Subcutaneous abdominal adipose tissue (tissue), 5 donors: Measurements from ENCODE around the gene COX17.
"Not testable (repeated sequence)": the region's sequence is repeated elsewhere in the genome, so short reads cannot be mapped to it uniquely, and the experiment has no call there.

Experiments
- H3K27ac ChIP-seq: one replicate; pipeline ENCODE4 v1.7.0; 2013; ENCODE audit warnings: low read depth, mild to moderate bottlenecking, inconsistent platforms, low read length, moderate library complexity
- H3K27me3 ChIP-seq, 5 donors: one replicate each; pipeline ENCODE4 v1.7.0; 2013; ENCODE audit warnings: low read length in 5 of 5, inconsistent platforms in 1 of 5; ENCODE audit not compliant: control insufficient read depth in 5 of 5, insufficient read depth in 4 of 5
- H3K36me3 ChIP-seq, 5 donors: one replicate each; pipeline ENCODE4 v1.7.0; 2013; ENCODE audit warnings: low read length in 5 of 5; ENCODE audit not compliant: control insufficient read depth in 5 of 5, insufficient read depth in 5 of 5
- H3K4me1 ChIP-seq, 5 donors: one replicate each; pipeline ENCODE4 v1.7.0; 2013; ENCODE audit warnings: low read length in 5 of 5, mild to moderate bottlenecking in 3 of 5, moderate library complexity in 1 of 5; ENCODE audit not compliant: control insufficient read depth in 5 of 5, insufficient read depth in 5 of 5
- H3K4me3 ChIP-seq, 5 donors: one replicate each; pipeline ENCODE4 v1.7.0; 2013; ENCODE audit warnings: low read length in 5 of 5, low read depth in 1 of 5
- H3K9ac ChIP-seq, 5 donors: one replicate each; pipeline ENCODE4 v1.7.0; 2013; ENCODE audit warnings: low read length in 5 of 5, mild to moderate bottlenecking in 4 of 5, moderate library complexity in 3 of 5
- H3K9me3 ChIP-seq, 5 donors: one replicate each; pipeline ENCODE4 v1.7.0; 2013; ENCODE audit warnings: low read length in 5 of 5; ENCODE audit not compliant: control insufficient read depth in 5 of 5
- donor health status: healthy.
- donor health status: healthy.
- donor health status: healthy.
- donor health status: healthy.
- donor health status: healthy.

The COX17 gene

GRCh38 chr3:119700269-119700919 lies 23.2 kb upstream of the COX17 start:
- Histone ChIP-seq H3K36me3 (no peaks in the 10 kb centered on the region), H3K27ac (peak overlapping the region; percentile 56), H3K4me1 (peaks cover 0 to 20% (median 13%) of the 10 kb centered on the region in 5 donors), H3K9me3 (no peaks in the 10 kb centered on the region), H3K27me3 (no peaks in the 10 kb centered on the region), H3K4me3 (no peak overlapping the region), H3K9ac (no peak overlapping the region)

- H3K9ac ChIP-seq: no peak overlapping the region
- H3K36me3 ChIP-seq: no peaks in the 10 kb centered on the region
- H3K27ac ChIP-seq: no peak overlapping the region
- H3K4me3 ChIP-seq: no peak overlapping the region
- H3K4me1 ChIP-seq: peaks cover 0 to 8% (median 3%) of the 10 kb centered on the region in 5 donors
- no peaks in the 10 kb centered on the region for H3K9me3 ChIP-seq
- H3K27me3 ChIP-seq: no peaks in the 10 kb centered on the region
These were observed 20.2 kb upstream of the COX17 start for GRCh38 chr3:119697394-119697793.

- Histone ChIP-seq H3K36me3 (no peaks in the 10 kb centered on the region), H3K4me1 (peaks cover 0 to 6% (median 0%) of the 10 kb centered on the region in 5 donors), H3K9ac (no peak overlapping the region), H3K9me3 (no peaks in the 10 kb centered on the region), H3K27ac (no peak overlapping the region), H3K4me3 (no peak overlapping the region), H3K27me3 (no peaks in the 10 kb centered on the region)
These were observed 18.3 kb upstream of the COX17 start for GRCh38 chr3:119695480-119695879.

- Histone ChIP-seq H3K27ac (no peak overlapping the region), H3K9me3 (no peaks in the 10 kb centered on the region), H3K27me3 (no peaks in the 10 kb centered on the region), H3K36me3 (no peaks in the 10 kb centered on the region), H3K4me3 (no peak overlapping the region), H3K4me1 (no peaks in the 10 kb centered on the region), H3K9ac (no peak overlapping the region)
These were observed 12.9 kb upstream of the COX17 start for GRCh38 chr3:119690043-119690656.

GRCh38 chr3:119683421-119683820 lies 6.2 kb upstream of the COX17 start:
- no peaks in the 10 kb centered on the region for H3K9me3 ChIP-seq
- no peaks in the 10 kb centered on the region for H3K4me1 ChIP-seq
- no peak overlapping the region for H3K9ac ChIP-seq
- no peak overlapping the region for H3K4me3 ChIP-seq
- H3K36me3 ChIP-seq: no peaks in the 10 kb centered on the region
- H3K27ac ChIP-seq: no peak overlapping the region
- H3K27me3 ChIP-seq: no peaks in the 10 kb centered on the region

GRCh38 chr3:119681279-119681678 lies 4.1 kb upstream of the COX17 start:
- Histone ChIP-seq H3K4me1 (peaks cover 0 to 11% (median 9%) of the 10 kb centered on the region in 5 donors), H3K4me3 (no peak overlapping the region), H3K36me3 (no peaks in the 10 kb centered on the region), H3K9me3 (no peaks in the 10 kb centered on the region), H3K9ac (no peak overlapping the region), H3K27me3 (no peaks in the 10 kb centered on the region), H3K27ac (no peak overlapping the region)

- no peaks in the 10 kb centered on the region for H3K9me3 ChIP-seq
- no peak overlapping the region for H3K27ac ChIP-seq
- peak overlapping the region in 1 of 5 donors; percentile 4 for H3K9ac ChIP-seq
- H3K27me3 ChIP-seq: no peaks in the 10 kb centered on the region
- no peak overlapping the region for H3K4me3 ChIP-seq
- H3K4me1 ChIP-seq: peaks cover 0 to 21% (median 17%) of the 10 kb centered on the region in 5 donors
- H3K36me3 ChIP-seq: peaks cover 0 to 4% (median 2%) of the 10 kb centered on the region in 5 donors
These were observed 2.7 kb upstream of the COX17 start for GRCh38 chr3:119679874-119680273.

- H3K4me3 ChIP-seq, H3K9ac ChIP-seq, H3K27me3 ChIP-seq, H3K27ac ChIP-seq, H3K9me3 ChIP-seq: not testable (repeated sequence)
- H3K36me3 ChIP-seq: peaks cover 5 to 18% (median 15%) of the 10 kb centered on the region in 5 donors
- H3K4me1 ChIP-seq: peaks cover 0 to 21% (median 17%) of the 10 kb centered on the region in 5 donors
These were observed 1.0 kb upstream of the COX17 start for GRCh38 chr3:119678209-119678608.

- Histone ChIP-seq H3K27ac (peak overlapping the region; percentile 93), H3K4me1 (peaks cover 0 to 21% (median 19%) of the 10 kb centered on the region in 5 donors), H3K27me3 (no peaks in the 10 kb centered on the region), H3K4me3 (peak overlapping the region; percentile 84 to 97 (median 85)), H3K9ac (peak overlapping the region; percentile 57 to 98 (median 88)), H3K36me3 (peaks cover 11 to 24% (median 21%) of the 10 kb centered on the region in 5 donors), H3K9me3 (no peaks in the 10 kb centered on the region)
These were observed 382 bp upstream of the COX17 start for GRCh38 chr3:119677641-119677934.

GRCh38 chr3:119676020-119676419 lies 1.2 kb downstream of the COX17 start:
- Histone ChIP-seq H3K4me1 (peaks cover 0 to 23% (median 19%) of the 10 kb centered on the region in 5 donors), H3K9ac (peak overlapping the region in 4 of 5 donors; percentile 59 to 89 (median 68)), H3K27me3 (no peaks in the 10 kb centered on the region), H3K9me3 (no peaks in the 10 kb centered on the region), H3K4me3 (peak overlapping the region; percentile 64 to 87 (median 84)), H3K36me3 (peaks cover 22 to 32% (median 31%) of the 10 kb centered on the region in 5 donors), H3K27ac (peak overlapping the region; percentile 74)
